ENCODE data around the gene ASTN1.
A peak's percentile ranks its signal among the peaks of the same experiment; 100 is the strongest.

The ASTN1 gene

GRCh38 chr1:176931526-176931925, 233.0 kb downstream of the ASTN1 start:
- DNase-seq (ENCODE audit: low read depth): no peak

DNA sequence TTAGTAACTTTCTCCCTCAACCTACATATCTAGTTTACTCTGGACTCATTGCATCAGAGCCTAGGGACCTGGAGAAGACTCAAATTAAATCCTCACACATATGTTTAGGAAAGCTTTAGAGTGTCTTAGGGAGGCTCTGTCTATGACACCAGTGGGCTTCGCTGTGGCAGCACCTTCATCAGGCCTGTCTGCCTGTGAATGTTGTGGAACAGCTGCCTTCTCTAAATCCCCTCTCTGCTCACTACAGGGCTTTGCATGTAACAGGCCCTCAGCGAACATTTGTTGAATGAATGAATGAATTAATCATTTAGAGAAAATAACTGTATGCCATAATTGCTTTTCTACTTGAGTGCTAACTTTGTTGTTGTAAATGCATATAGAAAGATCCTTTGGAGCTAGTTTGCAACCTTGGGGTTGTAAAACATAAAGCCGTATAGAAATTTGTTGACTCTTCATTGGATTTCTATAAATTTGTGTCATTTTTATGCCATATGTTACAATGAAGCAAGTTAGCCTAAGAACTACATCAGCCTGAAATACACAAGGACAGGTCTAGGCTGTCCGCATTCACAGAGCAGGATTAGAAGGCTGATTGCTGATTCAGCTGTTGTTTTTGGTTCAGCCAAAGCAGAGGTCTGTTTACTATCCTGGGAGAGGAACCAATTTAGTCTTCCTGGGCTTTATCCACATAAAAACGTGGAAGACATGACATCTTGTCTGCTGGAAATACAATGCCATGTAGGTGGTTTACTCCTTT, 238.0 kb downstream of the ASTN1 start:
- DNase-seq (ENCODE audit: low read depth): no peak

GRCh38 chr1:176925223-176925622, 239.3 kb downstream of the ASTN1 start:
- DNase-seq (ENCODE audit: low read depth): no peak

- no peak for DNase-seq (ENCODE audit: low read depth)
Measured at GRCh38 chr1:176923283-176923682, 241.2 kb downstream of the ASTN1 start.

GRCh38 chr1:176919386-176920378, 244.8 kb downstream of the ASTN1 start:
- DNase-seq (ENCODE audit: low read depth): no peak

GRCh38 chr1:176905648-176906047, 258.9 kb downstream of the ASTN1 start:
- DNase-seq (ENCODE audit: low read depth): no peak

DNA sequence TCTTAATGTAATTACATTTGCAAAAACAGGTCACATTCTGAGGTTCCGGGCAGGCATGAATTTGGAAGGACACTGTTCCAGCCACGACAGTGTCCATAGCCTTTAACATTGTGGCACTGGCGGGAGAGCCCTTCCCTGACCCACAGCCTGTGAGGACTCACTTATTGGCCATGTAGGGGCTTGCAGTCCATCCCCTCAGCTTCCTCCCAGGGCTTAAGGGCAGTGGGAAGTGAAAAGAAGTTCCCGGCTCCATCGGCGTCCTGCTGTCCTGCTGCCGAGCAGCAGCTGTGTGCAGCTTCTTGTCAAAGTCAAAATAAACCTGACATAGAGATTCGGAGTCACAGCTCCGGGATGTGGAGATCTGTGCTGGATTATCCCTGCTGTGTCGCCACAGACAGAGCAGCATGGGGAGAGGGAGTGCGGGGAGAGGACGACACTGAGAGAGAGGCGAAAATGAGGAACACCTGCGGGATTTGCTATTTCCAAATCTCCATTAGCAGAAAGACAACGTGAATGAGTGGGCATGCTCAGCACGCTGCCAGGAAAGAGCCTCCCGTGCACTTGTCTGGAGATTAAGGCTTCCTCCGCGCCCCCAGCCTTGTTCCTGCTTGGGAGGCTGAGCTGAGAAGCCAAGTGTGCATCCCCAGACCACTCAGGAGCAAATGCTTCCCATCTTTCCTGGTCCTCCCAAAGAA, 260.3 kb downstream of the ASTN1 start:
- DNase-seq (ENCODE audit: low read depth): no peak

- DNase-seq (ENCODE audit: low read depth): peak; percentile 7
Measured at GRCh38 chr1:176903474-176903873, 261.0 kb downstream of the ASTN1 start.

DNA sequence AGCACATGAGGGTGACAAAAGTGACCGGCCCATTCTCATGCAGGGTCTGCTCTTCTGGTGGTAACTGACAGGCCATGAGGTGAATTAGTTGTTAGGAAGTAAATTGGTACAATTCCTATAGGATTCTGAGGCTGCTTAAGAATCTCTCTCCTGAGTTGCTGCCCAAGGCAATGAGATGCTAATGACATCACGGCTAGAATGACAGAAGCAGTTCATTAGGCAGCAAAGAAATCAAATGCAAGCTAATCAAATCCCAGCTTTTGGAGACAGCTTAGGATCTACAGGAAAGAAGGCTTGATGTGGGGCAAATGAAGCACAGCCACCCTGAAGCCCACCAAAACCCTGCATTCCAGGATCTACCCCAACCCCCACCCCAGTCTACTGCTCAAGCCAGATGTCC, 265.2 kb downstream of the ASTN1 start:
- no peak for DNase-seq (ENCODE audit: low read depth)

GRCh38 chr1:176897350-176898236, 266.9 kb downstream of the ASTN1 start:
- peak; percentile 51 for DNase-seq (ENCODE audit: low read depth)

DNA sequence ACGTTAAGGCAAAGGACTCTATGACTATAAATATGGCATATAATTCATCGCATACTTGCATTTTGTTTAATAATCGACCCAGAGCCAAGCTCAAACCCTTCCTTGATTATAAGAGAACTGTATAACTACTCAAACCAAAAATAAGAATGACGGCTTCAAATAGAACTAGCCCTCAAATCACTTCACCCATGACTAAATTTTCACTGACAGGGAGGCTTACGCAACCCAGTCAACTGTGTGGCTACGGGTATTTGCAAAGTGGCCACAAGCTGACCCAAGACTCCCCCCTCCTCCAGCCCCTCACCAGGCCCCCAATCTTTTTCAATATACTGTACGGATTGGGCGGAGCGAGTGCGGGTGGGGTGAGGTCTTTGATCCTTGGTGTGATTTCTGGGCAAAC, 268.3 kb downstream of the ASTN1 start:
- DNase-seq (ENCODE audit: low read depth): no peak

GRCh38 chr1:176894450-176894849, 270.1 kb downstream of the ASTN1 start:
- DNase-seq (ENCODE audit: low read depth): no peak

- DNase-seq (ENCODE audit: low read depth): no peak
Measured at GRCh38 chr1:176893625-176894352, 270.7 kb downstream of the ASTN1 start.

DNA sequence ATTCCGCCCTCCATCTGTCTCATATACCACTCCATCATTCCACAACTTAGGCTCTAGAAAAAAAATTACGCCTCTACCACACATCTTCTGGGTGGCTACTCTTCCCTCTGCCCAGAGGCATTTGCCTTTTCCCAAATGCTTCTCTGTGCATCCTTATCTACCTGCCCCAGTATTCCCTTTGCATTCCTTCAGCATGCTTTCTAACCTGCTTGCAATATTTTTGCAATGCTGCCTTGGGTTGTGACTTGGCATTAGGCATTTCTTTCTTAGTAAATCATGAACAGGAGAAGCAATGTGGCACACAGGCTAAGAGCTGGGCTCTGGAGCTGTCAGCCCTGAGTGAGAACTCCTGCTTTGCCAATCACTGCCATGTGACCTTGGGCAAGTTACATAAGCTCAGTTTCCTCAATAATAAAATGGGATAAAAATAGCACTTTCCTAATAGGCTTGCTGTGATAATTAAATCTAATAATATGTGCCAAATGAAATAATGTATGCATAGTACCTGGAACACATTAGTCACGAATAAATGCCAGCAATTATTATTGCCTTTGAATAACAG, 276.0 kb downstream of the ASTN1 start:
- DNase-seq (ENCODE audit: low read depth): no peak

DNA sequence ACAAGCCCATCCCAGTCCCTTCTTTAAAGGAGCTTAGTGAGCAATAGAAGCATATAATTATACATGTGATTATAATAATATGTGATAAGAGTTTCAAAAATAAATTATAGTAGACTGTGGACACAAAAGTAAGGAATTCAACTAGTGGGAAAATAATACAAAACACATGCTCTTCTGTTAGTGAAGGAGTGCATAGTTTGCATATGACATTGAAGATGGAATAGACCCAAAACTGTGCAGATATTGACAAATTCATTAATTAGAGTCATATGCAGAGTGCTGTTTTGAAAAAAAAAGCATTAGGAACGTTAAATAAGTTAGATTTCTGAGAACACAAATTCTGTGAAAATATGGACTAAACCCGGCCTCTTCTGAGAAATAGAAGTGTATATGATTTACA, 278.8 kb downstream of the ASTN1 start:
- DNase-seq (ENCODE audit: low read depth): no peak

DNA sequence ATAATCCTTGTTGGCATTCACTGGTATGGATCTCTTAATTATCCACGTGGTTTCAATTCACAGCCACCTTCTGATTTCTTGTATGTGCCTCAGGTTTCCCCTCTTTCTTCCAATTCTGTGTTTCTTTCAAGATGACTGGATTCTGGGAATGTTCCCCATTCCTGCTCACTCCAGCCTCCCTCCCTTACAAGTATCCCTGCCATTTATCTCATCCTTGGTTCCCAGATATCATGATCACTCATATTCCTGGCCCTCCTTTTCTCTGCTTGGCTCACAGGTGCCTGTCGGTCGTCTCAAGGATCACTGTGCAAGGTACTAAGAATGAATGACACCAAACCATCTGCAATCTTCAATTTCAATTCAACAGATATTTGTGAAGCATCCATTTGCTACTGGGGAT, 279.2 kb downstream of the ASTN1 start:
- DNase-seq (ENCODE audit: low read depth): no peak

- no peak for DNase-seq (ENCODE audit: low read depth)
Measured at GRCh38 chr1:176884911-176885310, 279.6 kb downstream of the ASTN1 start.

DNA sequence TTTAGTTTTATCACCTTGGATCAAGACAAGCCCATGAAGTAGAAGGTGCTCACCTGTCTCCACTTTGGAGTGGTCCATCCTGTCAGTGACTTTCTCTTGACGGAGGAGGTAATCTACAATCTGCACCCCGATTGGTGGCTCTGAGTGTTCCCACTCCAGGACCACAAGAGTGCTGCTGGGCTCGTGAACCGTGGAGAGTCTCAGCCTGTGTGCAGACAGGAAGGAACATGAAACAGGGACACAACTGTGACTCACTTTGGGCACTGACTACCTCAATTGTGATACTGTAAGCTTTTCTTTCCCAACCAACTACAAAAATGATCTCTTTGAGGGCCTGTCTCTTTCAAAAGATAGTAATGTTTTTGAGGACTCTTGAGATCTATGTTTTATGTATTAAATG, 280.2 kb downstream of the ASTN1 start:
- DNase-seq (ENCODE audit: low read depth): no peak

DNA sequence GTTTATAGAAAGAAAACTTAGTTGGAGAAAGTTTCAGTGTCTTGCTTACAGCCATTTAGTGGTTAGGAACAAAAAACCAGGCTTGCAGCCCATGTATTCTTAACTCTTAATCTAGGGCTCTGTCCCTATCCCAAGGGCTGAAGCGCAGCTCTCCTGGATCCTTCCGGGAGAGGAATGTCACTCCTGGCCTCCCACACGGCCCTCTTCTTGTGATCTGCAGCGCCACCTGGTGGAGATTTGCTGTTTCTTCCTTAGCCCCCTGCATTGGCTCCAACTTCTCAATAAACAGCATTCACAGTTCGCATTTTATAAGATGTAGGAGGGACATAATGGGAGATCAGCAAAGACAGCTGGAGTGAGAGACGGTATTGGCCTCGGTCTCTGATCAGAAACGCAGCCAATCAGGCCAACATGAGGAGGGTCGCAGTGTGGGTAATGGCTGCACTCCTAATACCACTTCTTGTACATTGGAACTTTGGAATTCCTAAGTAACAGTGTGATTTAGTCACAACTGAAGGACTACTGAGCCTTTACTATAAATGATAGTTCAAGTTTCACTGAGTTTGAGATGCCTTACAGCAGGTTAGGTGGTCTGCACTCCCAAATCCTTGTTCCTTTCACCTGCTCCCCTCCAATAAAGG, 283.4 kb downstream of the ASTN1 start:
- peak; percentile 45 for DNase-seq (ENCODE audit: low read depth)

Measured in amniotic epithelial cell (primary cell).